ENCODE data around the gene PALB2. TPM values are rescaled to one million over a fixed set of nuclear protein-coding genes. Genes with fewer than 3 reads are reported as not detected.
A peak's percentile ranks its signal among the peaks of the same experiment; 100 is the strongest.

Gene PALB2
- total and polyA plus RNA-seq, 10 of the 15 experiments (the other 5 are each of a cell fraction or from before 2014, with no cell fraction given), result 9.2 to 24.6 (median 17.6) TPM

DNA sequence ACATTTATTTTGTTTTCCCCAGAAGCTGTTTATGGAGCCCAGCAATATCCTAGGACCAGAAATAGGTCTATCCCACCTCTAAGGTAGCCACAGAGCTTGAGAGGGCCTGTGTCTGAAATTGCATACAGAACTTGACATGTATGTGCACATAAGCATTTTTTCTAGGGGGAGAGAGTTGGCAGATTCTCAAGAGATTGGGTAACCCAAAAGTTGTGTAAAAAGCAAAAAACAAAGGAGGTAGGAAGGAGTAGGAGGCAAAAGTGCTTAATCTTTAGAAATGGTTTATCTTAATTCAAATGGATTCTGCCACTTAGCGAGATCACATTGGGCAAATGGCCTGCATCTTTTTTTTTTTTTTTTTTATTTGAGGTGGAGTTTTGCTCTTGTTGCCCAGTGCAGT, 41.1 kb upstream of the PALB2 start:
- RAD21 ChIA-PET (ENCODE audit: unreplicated experiment), result no interaction called here
- H3K36me3 ChIP-seq (ENCODE audit: control insufficient read depth in 2 of 2, insufficient read depth in 2 of 2, low read length in 1 of 2), result peaks cover 20 to 37% of the 10 kb centered on the region in 2 experiments

More for the DNA sequence above, 41.1 kb upstream of the PALB2 start:
- SMC1A ChIA-PET (ENCODE audit: uncharacterized antibody, unreplicated experiment), result no interaction called here
- no peak for ATAC-seq
- POLR2A ChIA-PET, result interaction anchor here (1.1 kb wide), 1 partner anchor 10 kb away, joined by 3 read pairs; no protein-coding TSS in a partner anchor
- H4K20me1 ChIP-seq (ENCODE audit: control insufficient read depth, insufficient read depth), result no peaks in the 10 kb centered on the region
- intact Hi-C loops (cut with micrococcal nuclease; ENCODE audit: unreplicated experiment) (no loop called here), in situ Hi-C loops (cut with MboI) (no loop called here)
- peaks cover 14% of the 10 kb centered on the region for H3K4me1 ChIP-seq (ENCODE audit: control insufficient read depth, insufficient read depth, low read length)
- TF ChIP-seq MTA2 (IDR thresholded peaks at IDR 0.05; ENCODE audit: low read depth), result no peak
- TF ChIP-seq STAT1 (conservative IDR thresholded peaks at IDR 0.05), result no peak
- no peak for TF ChIP-seq ZNF592 (IDR thresholded peaks at IDR 0.05)
- no peak for TF ChIP-seq POLR2A (IDR thresholded peaks at IDR 0.05; ENCODE audit: low read depth, low read length)
- TF ChIP-seq, protein P1, sequence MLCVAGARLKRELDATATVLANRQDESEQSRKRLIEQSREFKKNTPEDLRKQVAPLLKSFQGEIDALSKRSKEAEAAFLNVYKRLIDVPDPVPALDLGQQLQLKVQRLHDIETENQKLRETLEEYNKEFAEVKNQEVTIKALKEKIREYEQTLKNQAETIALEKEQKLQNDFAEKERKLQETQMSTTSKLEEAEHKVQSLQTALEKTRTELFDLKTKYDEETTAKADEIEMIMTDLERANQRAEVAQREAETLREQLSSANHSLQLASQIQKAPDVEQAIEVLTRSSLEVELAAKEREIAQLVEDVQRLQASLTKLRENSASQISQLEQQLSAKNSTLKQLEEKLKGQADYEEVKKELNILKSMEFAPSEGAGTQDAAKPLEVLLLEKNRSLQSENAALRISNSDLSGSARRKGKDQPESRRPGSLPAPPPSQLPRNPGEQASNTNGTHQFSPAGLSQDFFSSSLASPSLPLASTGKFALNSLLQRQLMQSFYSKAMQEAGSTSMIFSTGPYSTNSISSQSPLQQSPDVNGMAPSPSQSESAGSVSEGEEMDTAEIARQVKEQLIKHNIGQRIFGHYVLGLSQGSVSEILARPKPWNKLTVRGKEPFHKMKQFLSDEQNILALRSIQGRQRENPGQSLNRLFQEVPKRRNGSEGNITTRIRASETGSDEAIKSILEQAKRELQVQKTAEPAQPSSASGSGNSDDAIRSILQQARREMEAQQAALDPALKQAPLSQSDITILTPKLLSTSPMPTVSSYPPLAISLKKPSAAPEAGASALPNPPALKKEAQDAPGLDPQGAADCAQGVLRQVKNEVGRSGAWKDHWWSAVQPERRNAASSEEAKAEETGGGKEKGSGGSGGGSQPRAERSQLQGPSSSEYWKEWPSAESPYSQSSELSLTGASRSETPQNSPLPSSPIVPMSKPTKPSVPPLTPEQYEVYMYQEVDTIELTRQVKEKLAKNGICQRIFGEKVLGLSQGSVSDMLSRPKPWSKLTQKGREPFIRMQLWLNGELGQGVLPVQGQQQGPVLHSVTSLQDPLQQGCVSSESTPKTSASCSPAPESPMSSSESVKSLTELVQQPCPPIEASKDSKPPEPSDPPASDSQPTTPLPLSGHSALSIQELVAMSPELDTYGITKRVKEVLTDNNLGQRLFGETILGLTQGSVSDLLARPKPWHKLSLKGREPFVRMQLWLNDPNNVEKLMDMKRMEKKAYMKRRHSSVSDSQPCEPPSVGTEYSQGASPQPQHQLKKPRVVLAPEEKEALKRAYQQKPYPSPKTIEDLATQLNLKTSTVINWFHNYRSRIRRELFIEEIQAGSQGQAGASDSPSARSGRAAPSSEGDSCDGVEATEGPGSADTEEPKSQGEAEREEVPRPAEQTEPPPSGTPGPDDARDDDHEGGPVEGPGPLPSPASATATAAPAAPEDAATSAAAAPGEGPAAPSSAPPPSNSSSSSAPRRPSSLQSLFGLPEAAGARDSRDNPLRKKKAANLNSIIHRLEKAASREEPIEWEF (IDR thresholded peaks at IDR 0.05; ENCODE audit: insufficient replicate concordance, low read depth, low read length), result no peak
- H3K27me3 ChIP-seq (replicated peaks in 1 of 2; ENCODE audit: control insufficient read depth in 2 of 2, insufficient read depth in 2 of 2, low read length in 1 of 2), result no peaks in the 10 kb centered on the region
- no peak for DNase-seq (ENCODE audit: low read depth, low spot score)
- no peak overlapping the region for H2AFZ ChIP-seq (ENCODE audit: control insufficient read depth, low read depth, low read length)
- no TSS peak for BruUV-seq (replicated peaks)
- CTCF ChIA-PET, result no interaction called here
- 100% methylated on average over 1 of the region's 1 CpG for WGBS (ENCODE audit: insufficient coverage, insufficient replicate concordance, low lambda C conversion rate, missing lambda C conversion rate)
- peak overlapping the region; percentile 12; the same call in 1 of the 2 replicates for H3K4me2 ChIP-seq (ENCODE audit: control insufficient read depth, insufficient read depth)
- H3K9me3 ChIP-seq (replicated peaks; ENCODE audit: control insufficient read depth, insufficient read depth, low read length), result no peaks in the 10 kb centered on the region
- H3K9ac ChIP-seq (ENCODE audit: control insufficient read depth, insufficient read depth, low read length), result no peak overlapping the region
- no peak for FAIRE-seq
- no peak overlapping the region for H3K4me3 ChIP-seq
- peaks cover 42% of the 10 kb centered on the region for H3K79me2 ChIP-seq (ENCODE audit: control insufficient read depth, insufficient read depth, low read length)
- no peak overlapping the region for H3K27ac ChIP-seq (ENCODE audit: control insufficient read depth, insufficient read depth)
